T-helper 1 cell treated with Interleukin-12 subunit alpha and Interleukin-12 subunit beta and Interleukin-4 antibody, amounts not matched to agents 30 μg/mL and 1 μg/mL, for 36 hours (primary cell): ENCODE results near the gene ING4.

ENCODE experiments used
- H3K27ac Mint-ChIP-seq: one replicate; pipeline ENCODE4 v1.8.0; 2021; ENCODE audit warnings: mild to moderate bottlenecking, mixed read lengths
- H3K27me3 Mint-ChIP-seq: one replicate; pipeline ENCODE4 v1.8.0; 2021; ENCODE audit warnings: low read depth, mixed read lengths
- H3K36me3 Mint-ChIP-seq: one replicate; pipeline ENCODE4 v1.8.0; 2021; ENCODE audit warnings: low read depth, mixed read lengths
- H3K4me1 Mint-ChIP-seq: one replicate; pipeline ENCODE4 v1.8.0; 2021; ENCODE audit warnings: low read depth, mixed read lengths
- H3K4me3 Mint-ChIP-seq: one replicate; pipeline ENCODE4 v1.8.0; 2021; ENCODE audit warnings: mild to moderate bottlenecking, moderate library complexity, mixed read lengths
- H3K9me3 Mint-ChIP-seq: one replicate; pipeline ENCODE4 v1.8.0; 2021; ENCODE audit warnings: mixed read lengths

Gene ING4

GRCh38 chr12:6632026-6632983 is 30.6 kb downstream of the ING4 start:
- Mint-ChIP-seq H3K9me3 (no peaks in the 10 kb centered on the region), H3K4me1 (peaks cover 39% of the 10 kb centered on the region), H3K4me3 (peak overlapping the region; percentile 74), H3K27me3 (no peaks in the 10 kb centered on the region), H3K27ac (peak overlapping the region; percentile 96), H3K36me3 (peaks cover 2% of the 10 kb centered on the region)

GRCh38 chr12:6631549-6631961 is 31.4 kb downstream of the ING4 start:
- Mint-ChIP-seq H3K27ac (peak overlapping the region; percentile 96), H3K27me3 (no peaks in the 10 kb centered on the region), H3K9me3 (no peaks in the 10 kb centered on the region), H3K36me3 (peaks cover 2% of the 10 kb centered on the region), H3K4me3 (peak overlapping the region; percentile 74), H3K4me1 (peaks cover 43% of the 10 kb centered on the region)

GRCh38 chr12:6630736-6631135 is 32.2 kb downstream of the ING4 start:
- Mint-ChIP-seq H3K4me3 (peak overlapping the region; percentile 74), H3K9me3 (no peaks in the 10 kb centered on the region), H3K27ac (peak overlapping the region; percentile 96), H3K36me3 (peaks cover 2% of the 10 kb centered on the region), H3K4me1 (peaks cover 41% of the 10 kb centered on the region), H3K27me3 (no peaks in the 10 kb centered on the region)

- no peaks in the 10 kb centered on the region for H3K9me3 Mint-ChIP-seq
- peaks cover 31% of the 10 kb centered on the region for H3K4me1 Mint-ChIP-seq
- peak overlapping the region; percentile 83 for H3K27ac Mint-ChIP-seq
- H3K36me3 Mint-ChIP-seq: peaks cover 2% of the 10 kb centered on the region
- H3K4me3 Mint-ChIP-seq: peak overlapping the region; percentile 89
- no peaks in the 10 kb centered on the region for H3K27me3 Mint-ChIP-seq
These were observed 35.3 kb downstream of the ING4 start for GRCh38 chr12:6627616-6628015.

GRCh38 chr12:6626654-6627283 is 36.1 kb downstream of the ING4 start:
- Mint-ChIP-seq H3K4me3 (no peak overlapping the region), H3K27ac (no peak overlapping the region), H3K9me3 (no peaks in the 10 kb centered on the region), H3K4me1 (peaks cover 25% of the 10 kb centered on the region), H3K36me3 (peaks cover 2% of the 10 kb centered on the region), H3K27me3 (no peaks in the 10 kb centered on the region)

GRCh38 chr12:6620885-6621274 is 42.0 kb downstream of the ING4 start:
- peak overlapping the region; percentile 25 for H3K4me3 Mint-ChIP-seq
- H3K9me3 Mint-ChIP-seq: no peaks in the 10 kb centered on the region
- peaks cover 3% of the 10 kb centered on the region for H3K36me3 Mint-ChIP-seq
- H3K4me1 Mint-ChIP-seq: peaks cover 6% of the 10 kb centered on the region
- H3K27me3 Mint-ChIP-seq: no peaks in the 10 kb centered on the region
- H3K27ac Mint-ChIP-seq: no peak overlapping the region

GRCh38 chr12:6620137-6620884 is 42.6 kb downstream of the ING4 start:
- Mint-ChIP-seq H3K27me3 (no peaks in the 10 kb centered on the region), H3K27ac (no peak overlapping the region), H3K4me1 (peaks cover 6% of the 10 kb centered on the region), H3K4me3 (no peak overlapping the region), H3K36me3 (peaks cover 3% of the 10 kb centered on the region), H3K9me3 (no peaks in the 10 kb centered on the region)

- Mint-ChIP-seq H3K36me3 (peaks cover 3% of the 10 kb centered on the region), H3K4me3 (no peak overlapping the region), H3K27ac (no peak overlapping the region), H3K4me1 (peaks cover 10% of the 10 kb centered on the region), H3K27me3 (no peaks in the 10 kb centered on the region), H3K9me3 (no peaks in the 10 kb centered on the region)
These were observed 44.3 kb downstream of the ING4 start for GRCh38 chr12:6618483-6619225.

- no peaks in the 10 kb centered on the region for H3K27me3 Mint-ChIP-seq
- H3K36me3 Mint-ChIP-seq: peaks cover 3% of the 10 kb centered on the region
- peak overlapping the region; percentile 13 for H3K27ac Mint-ChIP-seq
- H3K4me1 Mint-ChIP-seq: peaks cover 33% of the 10 kb centered on the region
- H3K9me3 Mint-ChIP-seq: no peaks in the 10 kb centered on the region
- no peak overlapping the region for H3K4me3 Mint-ChIP-seq
These were observed 47.1 kb downstream of the ING4 start for GRCh38 chr12:6615802-6616201.

- Mint-ChIP-seq H3K9me3 (no peaks in the 10 kb centered on the region), H3K27ac (no peak overlapping the region), H3K4me1 (peaks cover 31% of the 10 kb centered on the region), H3K4me3 (no peak overlapping the region), H3K36me3 (peaks cover 2% of the 10 kb centered on the region), H3K27me3 (no peaks in the 10 kb centered on the region)
These were observed 48.3 kb downstream of the ING4 start for GRCh38 chr12:6614513-6615172.

- H3K9me3 Mint-ChIP-seq: no peaks in the 10 kb centered on the region
- no peak overlapping the region for H3K27ac Mint-ChIP-seq
- peaks cover 31% of the 10 kb centered on the region for H3K4me1 Mint-ChIP-seq
- no peaks in the 10 kb centered on the region for H3K36me3 Mint-ChIP-seq
- H3K27me3 Mint-ChIP-seq: no peaks in the 10 kb centered on the region
- H3K4me3 Mint-ChIP-seq: no peak overlapping the region
These were observed 49.0 kb downstream of the ING4 start for GRCh38 chr12:6613776-6614512.

- H3K9me3 Mint-ChIP-seq: no peaks in the 10 kb centered on the region
- no peaks in the 10 kb centered on the region for H3K36me3 Mint-ChIP-seq
- no peaks in the 10 kb centered on the region for H3K27me3 Mint-ChIP-seq
- peak overlapping the region; percentile 65 for H3K27ac Mint-ChIP-seq
- peaks cover 31% of the 10 kb centered on the region for H3K4me1 Mint-ChIP-seq
- H3K4me3 Mint-ChIP-seq: no peak overlapping the region
These were observed 49.7 kb downstream of the ING4 start for GRCh38 chr12:6613015-6613775.

GRCh38 chr12:6612652-6613014 is 50.3 kb downstream of the ING4 start:
- no peaks in the 10 kb centered on the region for H3K36me3 Mint-ChIP-seq

More at GRCh38 chr12:6612652-6613014, 50.3 kb downstream of the ING4 start:
- Mint-ChIP-seq H3K27me3 (no peaks in the 10 kb centered on the region), H3K4me1 (peaks cover 28% of the 10 kb centered on the region), H3K27ac (peak overlapping the region; percentile 65), H3K4me3 (peak overlapping the region; percentile 46), H3K9me3 (no peaks in the 10 kb centered on the region)
